ENCODE data around the gene ARL14EP. TPM values are rescaled to one million over a fixed set of nuclear protein-coding genes. Genes with fewer than 3 reads are reported as not detected.

ARL14EP gene
- total RNA-seq, 6 experiments from 2014 or later: 10.3 to 19.3 (median 14.2) TPM

- H3K9me3 ChIP-seq: no peaks in the 10 kb centered on the region
- H3K27me3 ChIP-seq: no peaks in the 10 kb centered on the region
- intact Hi-C loops (cut with DNase I): no loop called here
- H3K4me1 ChIP-seq: peaks cover 0 to 38% (median 4%) of the 10 kb centered on the region in 4 donors
- peaks cover 0 to 6% (median 2%) of the 10 kb centered on the region in 4 donors for H3K36me3 ChIP-seq
- peak overlapping the region in 1 of 3 donors; percentile 9 for H3K27ac ChIP-seq
- WGBS (ENCODE audit: insufficient coverage, low coverage, low lambda C conversion rate, missing lambda C conversion rate): 65% methylated on average over 2 of the region's 2 CpGs
- TF ChIP-seq CTCF (IDR thresholded peaks at IDR 0.05): no peak
- TF ChIP-seq POLR2A (IDR thresholded peaks at IDR 0.05): no peak
- DNase-seq: no peak
- no peak overlapping the region for H3K4me3 ChIP-seq
- ATAC-seq: no peak
Observed at GRCh38 chr11:30326114-30326778, 3.3 kb downstream of the ARL14EP start.

- Histone ChIP-seq H3K4me1 (peaks cover 0 to 38% (median 4%) of the 10 kb centered on the region in 4 donors), H3K4me3 (no peak overlapping the region), H3K9me3 (no peaks in the 10 kb centered on the region), H3K27me3 (no peaks in the 10 kb centered on the region), H3K27ac (peak overlapping the region in 1 of 3 donors; percentile 9), H3K36me3 (peaks cover 0 to 11% (median 5%) of the 10 kb centered on the region in 4 donors)
- DNase-seq: no peak
- TF ChIP-seq CTCF (IDR thresholded peaks at IDR 0.05): no peak
- no peak for TF ChIP-seq POLR2A (IDR thresholded peaks at IDR 0.05)
- WGBS (ENCODE audit: insufficient coverage, low coverage, low lambda C conversion rate, missing lambda C conversion rate): 90% methylated on average over 2 of the region's 2 CpGs
- no peak for ATAC-seq
- intact Hi-C loops (cut with DNase I): no loop called here
Observed at GRCh38 chr11:30326906-30327305, 4.0 kb downstream of the ARL14EP start.

- no peak overlapping the region for H3K4me3 ChIP-seq
- no peaks in the 10 kb centered on the region for H3K27me3 ChIP-seq
- H3K27ac ChIP-seq: no peak overlapping the region
- DNase-seq: no peak
- no peaks in the 10 kb centered on the region for H3K9me3 ChIP-seq
- no peak for ATAC-seq
- intact Hi-C loops (cut with DNase I): no loop called here
- H3K4me1 ChIP-seq: peaks cover 0 to 38% (median 4%) of the 10 kb centered on the region in 4 donors
- TF ChIP-seq CTCF (IDR thresholded peaks at IDR 0.05) (no peak), POLR2A (IDR thresholded peaks at IDR 0.05) (no peak)
- peaks cover 0 to 19% (median 6%) of the 10 kb centered on the region in 4 donors for H3K36me3 ChIP-seq
Observed at GRCh38 chr11:30328681-30329080, 5.8 kb downstream of the ARL14EP start.

- ATAC-seq: peak; percentile 48 to 69 (median 64)
- Histone ChIP-seq H3K27me3 (no peaks in the 10 kb centered on the region), H3K27ac (no peak overlapping the region), H3K4me3 (no peak overlapping the region), H3K9me3 (no peaks in the 10 kb centered on the region), H3K36me3 (peaks cover 0 to 19% (median 8%) of the 10 kb centered on the region in 4 donors), H3K4me1 (peaks cover 0 to 32% (median 4%) of the 10 kb centered on the region in 4 donors)
- WGBS (ENCODE audit: insufficient coverage, low coverage, low lambda C conversion rate, missing lambda C conversion rate): 47% methylated on average over 4 of the region's 4 CpGs
- DNase-seq: no peak
- intact Hi-C loops (cut with DNase I): no loop called here
- TF ChIP-seq POLR2A (IDR thresholded peaks at IDR 0.05) (no peak), CTCF (IDR thresholded peaks at IDR 0.05) (no peak)
Observed at GRCh38 chr11:30329150-30329940, 6.4 kb downstream of the ARL14EP start.
